ENCODE data around the gene ADO. TPM values are rescaled to one million over a fixed set of nuclear protein-coding genes. Genes with fewer than 3 reads are reported as not detected.

The ADO gene
- total and polyA plus RNA-seq, 2 donors (not counting 3 experiments of a cell fraction or from before 2014, with no cell fraction given): 6.5 to 14.5 TPM

GRCh38 chr10:62769574-62770242, 34.8 kb upstream of the ADO start:
- H2AFZ ChIP-seq (ENCODE audit: low read depth, low read length): no peak overlapping the region

More at GRCh38 chr10:62769574-62770242, 34.8 kb upstream of the ADO start:
- no peaks in the 10 kb centered on the region for H4K20me1 ChIP-seq (replicated peaks; ENCODE audit: control insufficient read depth, extremely low read depth, insufficient read depth, low read length)
- ChIA-PET CTCF (interaction anchor here (2.9 kb wide), 1 partner anchor 9 kb away, joined by 11 read pairs; no protein-coding TSS in a partner anchor), POLR2A (no interaction called here)
- no TSS peak for BruUV-seq (replicated peaks)
- no peaks in the 10 kb centered on the region for H3K36me3 ChIP-seq (ENCODE audit: control insufficient read depth in 2 of 2, extremely low read depth in 1 of 2, insufficient read depth in 2 of 2, low read length in 2 of 2)
- H3K9me1 ChIP-seq (replicated peaks; ENCODE audit: control insufficient read depth, extremely low read depth, insufficient read depth, low read length): no peaks in the 10 kb centered on the region
- H3K27me3 ChIP-seq (ENCODE audit: control insufficient read depth in 2 of 2, insufficient read depth in 2 of 2, low read length in 2 of 2): peaks cover 1 to 14% of the 10 kb centered on the region in 2 experiments
- TF ChIP-seq POLR2AphosphoS5 (IDR thresholded peaks at IDR 0.05; ENCODE audit: insufficient read depth, low read depth, low read length): no peak
- no peak for TF ChIP-seq CTCF (IDR thresholded peaks at IDR 0.05; ENCODE audit: extremely low read depth in 1 of 2, insufficient read depth in 1 of 2, low read depth in 1 of 2, low read length in 2 of 2)
- DNase-seq (ENCODE audit: low read depth, low spot score) (no peak), FAIRE-seq (no peak)
- dilution Hi-C loops (cut with MboI; ENCODE audit: extremely low pct_ligation_motif_present, low sequenced_read_pairs) (no loop called here), intact Hi-C loops (cut with micrococcal nuclease) (no loop called here)
- H3K4me2 ChIP-seq (ENCODE audit: insufficient read depth, low read length): no peak overlapping the region
- H3K4me3 ChIP-seq (replicated peaks in 1 of 3; ENCODE audit: insufficient read depth in 1 of 3, low read depth in 1 of 3, low read length in 3 of 3): no peak overlapping the region
- H3K79me2 ChIP-seq (ENCODE audit: control insufficient read depth, insufficient read depth, low read length): no peaks in the 10 kb centered on the region
- no peaks in the 10 kb centered on the region for H3K4me1 ChIP-seq (ENCODE audit: control insufficient read depth, extremely low read depth, insufficient read depth, low read length)
- no peak overlapping the region for H3K9ac ChIP-seq (replicated peaks; ENCODE audit: extremely low read depth, insufficient read depth, low read length)
- H3K27ac ChIP-seq (ENCODE audit: insufficient read depth, low read depth, low read length): no peak overlapping the region
- H3K9me3 ChIP-seq (replicated peaks; ENCODE audit: control insufficient read depth, insufficient read depth, low read length): no peaks in the 10 kb centered on the region
